D721Med (cell line): Measurements from ENCODE around the gene DPF3.

Experiments
- DNase-seq: peaks from one replicate; pipeline ENCODE4 v3.0.0; 2011; ENCODE audit warnings: low spot score; ENCODE audit not compliant: insufficient read length
- FAIRE-seq: peaks from 2 replicates; lab custom pipeline; 2011; peaks lifted over from hg19 to GRCh38; lab: Jason Lieb, UNC
- CTCF ChIP-seq: IDR thresholded peaks from 2 replicates; pipeline ENCODE4 v1.5.1; 2012; ENCODE audit warnings: mild to moderate bottlenecking, control low read depth; ENCODE audit not compliant: insufficient read depth; ENCODE audit errors: missing control alignments

Gene DPF3

GRCh38 chr14:72598306-72598705 is 295.6 kb downstream of the DPF3 start:
- TF ChIP-seq CTCF: no peak
- DNase-seq (no peak), FAIRE-seq (no peak)

- no peak for TF ChIP-seq CTCF
- DNase-seq (no peak), FAIRE-seq (no peak)
Observed at GRCh38 chr14:72597252-72598233, 296.4 kb downstream of the DPF3 start.

GRCh38 chr14:72595152-72595862 is 298.6 kb downstream of the DPF3 start:
- no peak for TF ChIP-seq CTCF
- FAIRE-seq (no peak), DNase-seq (no peak)

- FAIRE-seq (no peak), DNase-seq (no peak)
- no peak for TF ChIP-seq CTCF
Observed at GRCh38 chr14:72594099-72594901, 299.6 kb downstream of the DPF3 start.

- no peak for TF ChIP-seq CTCF
- DNase-seq: no peak
- no peak for FAIRE-seq
Observed at GRCh38 chr14:72591391-72591790, 302.5 kb downstream of the DPF3 start.

- no peak for DNase-seq
- no peak for TF ChIP-seq CTCF
- no peak for FAIRE-seq
Observed at GRCh38 chr14:72590577-72590976, 303.3 kb downstream of the DPF3 start.
